ENCODE data around the gene OR51F2. TPM values are rescaled to one million over a fixed set of nuclear protein-coding genes. Genes with fewer than 3 reads are reported as not detected.
A peak's percentile ranks its signal among the peaks of the same experiment; 100 is the strongest.
"Not testable (repeated sequence)": the region's sequence is repeated elsewhere in the genome, so short reads cannot be mapped to it uniquely, and the experiment has no call there.

Gene OR51F2, protein sequence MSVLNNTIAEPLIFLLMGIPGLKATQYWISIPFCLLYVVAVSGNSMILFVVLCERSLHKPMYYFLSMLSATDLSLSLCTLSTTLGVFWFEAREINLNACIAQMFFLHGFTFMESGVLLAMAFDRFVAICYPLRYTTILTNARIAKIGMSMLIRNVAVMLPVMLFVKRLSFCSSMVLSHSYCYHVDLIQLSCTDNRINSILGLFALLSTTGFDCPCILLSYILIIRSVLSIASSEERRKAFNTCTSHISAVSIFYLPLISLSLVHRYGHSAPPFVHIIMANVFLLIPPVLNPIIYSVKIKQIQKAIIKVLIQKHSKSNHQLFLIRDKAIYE
- not detected for total RNA-seq

- DNase-seq (ENCODE audit: low spot score) (no peak), ATAC-seq (no peak)
- no peak within 1 kb of the TSS for H3K27ac Mint-ChIP-seq
- H3K27me3 Mint-ChIP-seq: peaks cover 13 to 29% of the 10 kb centered on the region in 2 donors
- H3K9me3 Mint-ChIP-seq: peaks cover 2% of the 10 kb centered on the region
- H3K4me1 Mint-ChIP-seq (ENCODE audit: low read depth in 2 of 2): no peaks in the 10 kb centered on the region
- no peak within 1 kb of the TSS for H3K4me3 Mint-ChIP-seq
- H3K36me3 Mint-ChIP-seq: no peaks in the 10 kb centered on the region
Measured at GRCh38 chr11:4821021-4821420, at the start of gene OR51F2. Gene OR51F2 (plus strand): TSS chr11:4821321. CDS start chr11:4821422, 101 bp downstream.

GRCh38 chr11:4782454-4782853 is 38.7 kb upstream of the OR51F2 start:
- H3K36me3 Mint-ChIP-seq: no peaks in the 10 kb centered on the region
- peaks cover 5 to 31% of the 10 kb centered on the region in 2 donors for H3K27me3 Mint-ChIP-seq
- no peaks in the 10 kb centered on the region for H3K4me1 Mint-ChIP-seq (ENCODE audit: low read depth in 2 of 2)
- H3K4me3 Mint-ChIP-seq: no peak overlapping the region
- DNase-seq (ENCODE audit: low spot score) (no peak), ATAC-seq (no peak)
- no peak overlapping the region for H3K27ac Mint-ChIP-seq
- peaks cover 8% of the 10 kb centered on the region for H3K9me3 Mint-ChIP-seq

GRCh38 chr11:4797206-4797605 is 23.9 kb upstream of the OR51F2 start:
- ATAC-seq (no peak), DNase-seq (ENCODE audit: low spot score) (no peak)
- Mint-ChIP-seq H3K36me3 (no peaks in the 10 kb centered on the region), H3K4me3 (no peak overlapping the region), H3K4me1 (ENCODE audit: low read depth in 2 of 2) (no peaks in the 10 kb centered on the region), H3K27me3 (no peaks in the 10 kb centered on the region), H3K9me3 (no peaks in the 10 kb centered on the region), H3K27ac (no peak overlapping the region)

DNA sequence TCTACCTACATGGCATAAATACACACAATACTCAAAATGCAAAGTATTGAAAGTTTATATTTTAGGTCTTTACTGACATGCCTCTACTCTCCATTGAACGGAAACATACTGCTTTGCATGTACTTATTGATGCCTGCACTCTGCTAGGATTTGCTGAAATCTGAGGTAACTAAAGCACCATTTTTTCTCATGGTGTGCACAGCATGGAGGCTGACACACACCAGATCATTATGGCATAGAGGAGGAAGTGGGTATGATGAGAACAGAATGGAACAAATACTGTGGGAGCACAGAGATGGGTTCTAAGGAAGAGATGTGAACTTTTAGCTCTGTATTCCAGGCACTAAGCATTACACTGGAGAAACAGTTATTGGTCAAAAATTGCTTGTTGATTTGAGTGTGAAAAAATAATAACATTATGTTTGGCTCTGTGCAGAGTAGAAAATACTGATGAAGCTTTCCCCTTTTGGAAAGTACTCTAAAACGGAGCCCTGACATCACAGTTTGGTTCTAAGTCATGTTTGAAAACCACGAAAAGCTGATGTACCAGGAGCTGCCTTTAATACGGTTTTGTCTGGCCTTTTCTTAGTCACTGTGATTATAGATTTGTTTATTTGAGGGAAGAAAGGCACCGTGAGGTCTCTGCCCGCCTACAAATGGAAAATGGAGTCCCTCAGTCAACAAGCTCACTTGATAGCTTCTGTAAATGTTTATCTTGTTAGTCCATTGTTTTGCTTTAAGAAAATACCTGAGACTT is 22.5 kb upstream of the OR51F2 start:
- Mint-ChIP-seq H3K27me3 (no peaks in the 10 kb centered on the region), H3K9me3 (no peaks in the 10 kb centered on the region), H3K4me3 (no peak overlapping the region)

GRCh38 chr11:4801316-4801715 is 19.8 kb upstream of the OR51F2 start:
- H3K36me3 Mint-ChIP-seq; H3K4me1 Mint-ChIP-seq (ENCODE audit: low read depth in 2 of 2); H3K27ac Mint-ChIP-seq; DNase-seq (ENCODE audit: low spot score); H3K4me3 Mint-ChIP-seq; H3K9me3 Mint-ChIP-seq; H3K27me3 Mint-ChIP-seq; ATAC-seq: not testable (repeated sequence)

More for the DNA sequence above, 22.5 kb upstream of the OR51F2 start:
- no peak overlapping the region for H3K27ac Mint-ChIP-seq
- ATAC-seq (no peak), DNase-seq (ENCODE audit: low spot score) (no peak)
- H3K4me1 Mint-ChIP-seq (ENCODE audit: low read depth in 2 of 2): no peaks in the 10 kb centered on the region
- H3K36me3 Mint-ChIP-seq: no peaks in the 10 kb centered on the region

- no peak within 1 kb of the TSS for H3K27ac Mint-ChIP-seq
- no peak within 1 kb of the TSS for H3K4me3 Mint-ChIP-seq
- H3K27me3 Mint-ChIP-seq: peaks cover 0 to 2% of the 10 kb centered on the region in 2 donors
- ATAC-seq (no peak), DNase-seq (ENCODE audit: low spot score) (no peak)
- no peaks in the 10 kb centered on the region for H3K9me3 Mint-ChIP-seq
- H3K36me3 Mint-ChIP-seq: no peaks in the 10 kb centered on the region
- H3K4me1 Mint-ChIP-seq (ENCODE audit: low read depth in 2 of 2): no peaks in the 10 kb centered on the region
Measured at GRCh38 chr11:4804280-4804679, 16.8 kb upstream of the OR51F2 start, which contains the start of gene OR52R1. Gene OR52R1 (minus strand): TSS chr11:4804380. CDS start chr11:4804380, 0 bp downstream.

- Mint-ChIP-seq H3K36me3 (no peaks in the 10 kb centered on the region), H3K9me3 (no peaks in the 10 kb centered on the region), H3K27ac (no peak overlapping the region), H3K4me3 (no peak overlapping the region), H3K4me1 (ENCODE audit: low read depth in 2 of 2) (no peaks in the 10 kb centered on the region), H3K27me3 (peaks cover 2 to 6% of the 10 kb centered on the region in 2 donors)
- no peak for ATAC-seq
- no peak for DNase-seq (ENCODE audit: low spot score)
Measured at GRCh38 chr11:4808476-4808875, 12.6 kb upstream of the OR51F2 start.

- Mint-ChIP-seq H3K9me3 (no peaks in the 10 kb centered on the region), H3K27me3 (peaks cover 2 to 13% of the 10 kb centered on the region in 2 donors), H3K4me3 (no peak overlapping the region), H3K4me1 (ENCODE audit: low read depth in 2 of 2) (no peaks in the 10 kb centered on the region), H3K36me3 (no peaks in the 10 kb centered on the region), H3K27ac (no peak overlapping the region)
- ATAC-seq (no peak), DNase-seq (ENCODE audit: low spot score) (no peak)
Measured at GRCh38 chr11:4809246-4809645, 11.9 kb upstream of the OR51F2 start.

DNA sequence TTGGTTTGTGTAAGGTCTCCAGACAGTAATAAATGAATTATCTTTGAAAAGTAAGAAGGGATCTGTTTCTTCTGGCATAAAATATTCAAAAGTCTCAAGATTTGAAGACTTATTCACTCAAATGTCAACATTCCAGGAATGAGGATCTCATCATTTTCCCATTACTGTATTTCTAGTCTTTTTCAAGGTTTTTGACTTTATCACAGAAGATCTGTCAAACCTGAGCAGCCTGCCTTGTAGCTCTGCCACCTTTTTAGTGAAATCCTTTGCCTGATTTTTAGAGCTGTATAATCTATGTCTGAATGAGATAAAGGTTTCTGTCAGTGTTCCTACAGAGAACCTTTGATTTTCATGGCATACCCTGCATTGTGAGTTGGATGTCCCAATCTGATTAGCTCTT is 4.0 kb downstream of the OR51F2 start:
- ATAC-seq (no peak), DNase-seq (ENCODE audit: low spot score) (no peak)
- no peak overlapping the region for H3K27ac Mint-ChIP-seq
- H3K9me3 Mint-ChIP-seq: peaks cover 2% of the 10 kb centered on the region
- H3K4me3 Mint-ChIP-seq: no peak overlapping the region
- H3K27me3 Mint-ChIP-seq: peaks cover 9 to 22% of the 10 kb centered on the region in 2 donors
- no peaks in the 10 kb centered on the region for H3K4me1 Mint-ChIP-seq (ENCODE audit: low read depth in 2 of 2)
- no peaks in the 10 kb centered on the region for H3K36me3 Mint-ChIP-seq

GRCh38 chr11:4826425-4826824 is 5.3 kb downstream of the OR51F2 start:
- Mint-ChIP-seq H3K9me3 (peaks cover 2% of the 10 kb centered on the region), H3K27ac (no peak overlapping the region), H3K36me3 (no peaks in the 10 kb centered on the region), H3K4me3 (no peak overlapping the region), H3K27me3 (peaks cover 9 to 15% of the 10 kb centered on the region in 2 donors), H3K4me1 (ENCODE audit: low read depth in 2 of 2) (no peaks in the 10 kb centered on the region)
- DNase-seq (ENCODE audit: low spot score): no peak
- no peak for ATAC-seq

DNA sequence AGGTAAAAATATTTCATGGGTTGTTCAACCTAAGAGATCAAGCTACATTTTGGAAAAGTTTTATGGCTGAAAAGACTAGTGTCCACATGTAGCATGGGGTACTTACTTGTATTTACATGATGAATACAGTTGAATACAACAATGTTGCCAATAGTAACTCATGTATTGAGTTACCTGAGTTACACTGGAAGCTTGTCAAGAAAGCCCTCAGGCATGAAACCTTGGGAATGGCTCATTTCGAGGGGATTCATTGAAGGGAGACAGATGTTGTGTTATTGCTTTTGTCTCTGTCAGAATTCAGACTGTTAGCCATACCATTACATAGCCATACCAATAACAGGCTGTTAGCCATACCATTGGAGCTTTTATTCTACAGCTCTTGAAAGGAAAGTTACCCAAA is 9.2 kb downstream of the OR51F2 start:
- no peaks in the 10 kb centered on the region for H3K36me3 Mint-ChIP-seq
- no peak overlapping the region for H3K27ac Mint-ChIP-seq
- no peaks in the 10 kb centered on the region for H3K4me1 Mint-ChIP-seq (ENCODE audit: low read depth in 2 of 2)
- no peaks in the 10 kb centered on the region for H3K9me3 Mint-ChIP-seq
- peaks cover 5 to 8% of the 10 kb centered on the region in 2 donors for H3K27me3 Mint-ChIP-seq
- no peak for ATAC-seq
- no peak for DNase-seq (ENCODE audit: low spot score)
- H3K4me3 Mint-ChIP-seq: no peak overlapping the region

- Mint-ChIP-seq H3K4me1 (ENCODE audit: low read depth in 2 of 2) (no peaks in the 10 kb centered on the region), H3K9me3 (no peaks in the 10 kb centered on the region), H3K27ac (no peak overlapping the region), H3K4me3 (no peak overlapping the region), H3K27me3 (peaks cover 0 to 7% of the 10 kb centered on the region in 2 donors), H3K36me3 (no peaks in the 10 kb centered on the region)
- DNase-seq (ENCODE audit: low spot score): no peak
- no peak for ATAC-seq
Measured at GRCh38 chr11:4830909-4831308, 9.8 kb downstream of the OR51F2 start.

GRCh38 chr11:4839851-4840549 is 18.9 kb downstream of the OR51F2 start:
- Mint-ChIP-seq H3K4me3 (no peak overlapping the region), H3K27me3 (peaks cover 5 to 8% of the 10 kb centered on the region in 2 donors), H3K4me1 (ENCODE audit: low read depth in 2 of 2) (peaks cover 0 to 8% of the 10 kb centered on the region in 2 donors), H3K9me3 (peaks cover 2% of the 10 kb centered on the region), H3K36me3 (no peaks in the 10 kb centered on the region), H3K27ac (no peak overlapping the region)
- DNase-seq (ENCODE audit: low spot score) (no peak), ATAC-seq (peak in 1 of 2 donors; percentile 50)
